Neural crest cell (in vitro differentiated cells): Measurements from ENCODE around the gene CACNA2D3. TPM values are rescaled to one million over a fixed set of nuclear protein-coding genes. Genes with fewer than 3 reads are reported as not detected.

ENCODE experiments used
- DNase-seq: peaks from one replicate; pipeline ENCODE4 v3.0.0; 2021; ENCODE audit warnings: low read depth, mixed read lengths, low spot score
- H3K27ac Mint-ChIP-seq: one replicate; pipeline ENCODE4 v1.8.0; 2021; ENCODE audit warnings: mild to moderate bottlenecking, mixed read lengths; ENCODE audit not compliant: unreplicated experiment
- H3K27me3 Mint-ChIP-seq: 2 replicates; pipeline ENCODE4 v1.8.0; 2021; ENCODE audit warnings: low read depth, mild to moderate bottlenecking, mixed read lengths
- H3K36me3 Mint-ChIP-seq: 2 replicates; pipeline ENCODE4 v1.8.0; 2021; ENCODE audit warnings: low read depth, mild to moderate bottlenecking, mixed read lengths
- H3K4me1 Mint-ChIP-seq: 2 replicates; pipeline ENCODE4 v1.8.0; 2021; ENCODE audit warnings: mixed read lengths
- H3K4me3 Mint-ChIP-seq: one replicate; pipeline ENCODE4 v1.8.0; 2021; ENCODE audit warnings: mild to moderate bottlenecking, mixed read lengths
- H3K9me3 Mint-ChIP-seq: 2 replicates; pipeline ENCODE4 v1.8.0; 2021; ENCODE audit warnings: mixed read lengths
- CTCF ChIP-seq: fragments of 200-600 bp; sonication (generic); conservative IDR thresholded peaks from 2 replicates; pipeline ENCODE4 v1.5.0; 2021; ENCODE audit warnings: antibody characterized with exemption, mild to moderate bottlenecking
- total RNA-seq: library from RNA; stranded (reverse); gene quantifications from 2 replicates; pipeline ENCODE4 v1.2.1, GENCODE V29; 2021

The CACNA2D3 gene
- total RNA-seq, 1 donor from 2014 or later: 0.82 TPM

- Mint-ChIP-seq H3K9me3 (no peaks in the 10 kb centered on the region), H3K27ac (no peak overlapping the region), H3K4me1 (peaks cover 7% of the 10 kb centered on the region), H3K27me3 (peaks cover 8% of the 10 kb centered on the region), H3K4me3 (no peak overlapping the region), H3K36me3 (no peaks in the 10 kb centered on the region)
- no peak for DNase-seq
- no peak for TF ChIP-seq CTCF
Measured at GRCh38 chr3:54163441-54163840, 41.1 kb downstream of the CACNA2D3 start.

- Mint-ChIP-seq H3K4me1 (no peaks in the 10 kb centered on the region), H3K9me3 (no peaks in the 10 kb centered on the region), H3K4me3 (no peak overlapping the region), H3K27ac (no peak overlapping the region), H3K27me3 (peaks cover 8% of the 10 kb centered on the region), H3K36me3 (no peaks in the 10 kb centered on the region)
- TF ChIP-seq CTCF: no peak
- DNase-seq: no peak
Measured at GRCh38 chr3:54164192-54164975, 42.0 kb downstream of the CACNA2D3 start.

- TF ChIP-seq CTCF: no peak
- no peak overlapping the region for H3K4me3 Mint-ChIP-seq
- H3K27me3 Mint-ChIP-seq: peaks cover 5% of the 10 kb centered on the region
- H3K9me3 Mint-ChIP-seq: no peaks in the 10 kb centered on the region
- no peaks in the 10 kb centered on the region for H3K4me1 Mint-ChIP-seq
- H3K27ac Mint-ChIP-seq: no peak overlapping the region
- DNase-seq: no peak
- H3K36me3 Mint-ChIP-seq: no peaks in the 10 kb centered on the region
Measured at GRCh38 chr3:54165865-54166264, 43.5 kb downstream of the CACNA2D3 start.

- no peak for DNase-seq
- no peaks in the 10 kb centered on the region for H3K36me3 Mint-ChIP-seq
- no peaks in the 10 kb centered on the region for H3K27me3 Mint-ChIP-seq
- no peak for TF ChIP-seq CTCF
- H3K27ac Mint-ChIP-seq: no peak overlapping the region
- H3K9me3 Mint-ChIP-seq: no peaks in the 10 kb centered on the region
- no peaks in the 10 kb centered on the region for H3K4me1 Mint-ChIP-seq
- no peak overlapping the region for H3K4me3 Mint-ChIP-seq
Measured at GRCh38 chr3:54167999-54168398, 45.6 kb downstream of the CACNA2D3 start.

GRCh38 chr3:54168451-54168850 is 46.1 kb downstream of the CACNA2D3 start:
- no peak for TF ChIP-seq CTCF
- no peak overlapping the region for H3K4me3 Mint-ChIP-seq
- H3K9me3 Mint-ChIP-seq: no peaks in the 10 kb centered on the region
- H3K36me3 Mint-ChIP-seq: no peaks in the 10 kb centered on the region
- H3K27ac Mint-ChIP-seq: no peak overlapping the region
- DNase-seq: no peak
- no peaks in the 10 kb centered on the region for H3K4me1 Mint-ChIP-seq
- no peaks in the 10 kb centered on the region for H3K27me3 Mint-ChIP-seq
